GM21717 (cell line): ENCODE measurements around the gene MAPK13.
"Not testable (repeated sequence)": the region's sequence is repeated elsewhere in the genome, so short reads cannot be mapped to it uniquely, and the experiment has no call there.

Experiments
- ATAC-seq: cut with Tn5 transposase; IDR thresholded peaks from one replicate; pipeline ENCODE4 v1.9.1; 2021; ENCODE audit warnings: mild to moderate bottlenecking, moderate library complexity; ENCODE audit not compliant: unreplicated experiment

MAPK13 gene

DNA sequence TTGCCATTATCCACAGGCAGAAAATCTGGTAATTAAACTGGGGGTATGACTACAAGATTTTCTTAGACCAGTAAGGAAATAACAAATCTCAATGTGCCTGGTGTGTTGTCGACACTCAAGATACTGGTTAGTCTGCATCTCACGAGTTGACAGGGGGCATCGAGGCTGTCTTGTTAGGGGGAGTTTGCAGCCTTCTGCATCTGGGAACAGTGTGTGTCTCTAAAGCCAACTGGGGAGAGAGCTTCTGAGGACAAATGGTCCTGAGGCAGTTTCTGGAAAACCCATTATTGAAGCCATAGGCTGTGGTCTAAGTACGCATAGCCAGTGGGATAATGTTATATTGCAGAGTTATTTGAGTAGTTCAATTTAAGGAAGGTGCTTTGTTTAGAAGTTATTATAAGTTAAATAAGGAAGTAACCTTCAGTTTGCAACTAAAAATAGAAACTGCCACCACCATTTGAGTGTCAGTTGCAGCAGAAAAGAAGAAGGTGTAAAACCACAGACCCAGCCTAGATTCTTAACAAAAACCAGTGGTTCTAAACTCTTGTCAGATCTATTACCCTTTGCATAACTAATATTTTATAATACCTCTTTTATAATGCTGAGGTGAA lies 15.4 kb upstream of the MAPK13 start:
- ATAC-seq = no peak

- ATAC-seq = no peak
These were observed 14.9 kb upstream of the MAPK13 start for GRCh38 chr6:36115412-36115811.

GRCh38 chr6:36116066-36116864 lies 14.0 kb upstream of the MAPK13 start:
- ATAC-seq = no peak

DNA sequence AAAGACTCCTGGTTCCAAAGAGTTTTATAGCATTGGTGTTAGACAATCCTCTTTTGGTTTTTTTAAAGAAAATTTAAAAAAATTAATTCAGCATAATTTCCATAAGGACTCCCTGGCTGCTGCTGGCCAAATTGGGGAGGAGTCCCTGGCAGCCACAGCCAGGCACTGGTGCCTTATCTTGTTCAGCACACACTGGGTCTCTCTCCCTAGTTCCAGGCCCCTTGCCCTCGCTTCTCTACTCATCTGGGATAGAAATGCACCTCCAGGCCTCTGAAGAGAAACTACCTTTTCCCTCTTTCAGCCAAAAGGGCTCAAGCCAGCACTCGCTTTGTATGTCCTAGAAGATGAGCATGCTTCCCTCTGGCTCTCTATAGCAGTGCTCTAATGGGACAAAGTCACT lies 13.4 kb upstream of the MAPK13 start:
- ATAC-seq = no peak

- ATAC-seq = no peak
These were observed 12.4 kb upstream of the MAPK13 start for GRCh38 chr6:36117658-36118549.

DNA sequence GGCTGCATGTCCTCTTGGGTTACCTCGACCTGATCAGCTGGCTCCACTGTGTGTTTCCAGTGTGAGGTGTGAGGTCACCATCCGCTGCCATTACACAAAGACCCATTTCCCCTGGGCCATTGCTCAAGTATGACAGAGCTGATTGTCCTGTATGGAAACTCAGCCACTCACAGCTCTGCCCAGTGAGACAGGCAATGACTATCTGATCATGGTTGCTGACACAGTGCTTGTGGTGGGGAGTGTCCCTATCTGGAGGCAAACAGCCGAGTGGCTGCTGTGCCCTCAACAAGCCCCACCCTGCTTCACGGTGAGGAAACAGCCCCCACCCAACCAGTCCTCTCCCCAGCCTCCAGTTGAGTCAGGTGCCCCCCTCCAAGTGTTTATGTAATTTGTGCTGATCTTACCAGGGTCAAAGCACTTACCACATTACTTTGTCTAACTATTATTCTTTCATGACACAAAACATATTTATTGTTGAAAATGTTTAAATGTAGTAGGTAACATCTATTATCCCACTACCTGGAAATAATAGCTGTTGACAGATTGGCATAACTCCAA lies 11.7 kb upstream of the MAPK13 start:
- no peak for ATAC-seq

- no peak for ATAC-seq
These were observed 11.1 kb upstream of the MAPK13 start for GRCh38 chr6:36119209-36119608.

DNA sequence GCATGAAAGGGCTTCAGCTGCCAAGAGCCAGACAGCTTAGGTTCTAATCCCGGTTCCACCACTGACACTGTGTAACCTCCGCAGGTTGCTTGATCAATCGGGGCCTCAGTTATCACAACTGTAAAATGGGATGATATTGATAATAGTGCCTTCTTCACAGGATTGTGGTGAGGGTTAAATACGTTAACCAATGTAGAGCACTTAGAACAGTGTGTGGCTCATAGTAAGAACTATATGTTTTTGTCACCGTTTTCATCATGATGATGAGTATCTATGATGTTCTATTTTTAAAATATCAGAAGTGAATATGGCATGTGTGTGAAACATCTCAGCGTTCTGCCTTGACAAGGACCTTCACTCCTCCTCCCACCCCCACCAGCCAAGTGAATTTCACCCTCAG lies 10.3 kb upstream of the MAPK13 start:
- ATAC-seq = no peak

- no peak for ATAC-seq
These were observed 9.8 kb upstream of the MAPK13 start for GRCh38 chr6:36120539-36120938.

- ATAC-seq = no peak
These were observed 9.1 kb upstream of the MAPK13 start for GRCh38 chr6:36120979-36121786.

DNA sequence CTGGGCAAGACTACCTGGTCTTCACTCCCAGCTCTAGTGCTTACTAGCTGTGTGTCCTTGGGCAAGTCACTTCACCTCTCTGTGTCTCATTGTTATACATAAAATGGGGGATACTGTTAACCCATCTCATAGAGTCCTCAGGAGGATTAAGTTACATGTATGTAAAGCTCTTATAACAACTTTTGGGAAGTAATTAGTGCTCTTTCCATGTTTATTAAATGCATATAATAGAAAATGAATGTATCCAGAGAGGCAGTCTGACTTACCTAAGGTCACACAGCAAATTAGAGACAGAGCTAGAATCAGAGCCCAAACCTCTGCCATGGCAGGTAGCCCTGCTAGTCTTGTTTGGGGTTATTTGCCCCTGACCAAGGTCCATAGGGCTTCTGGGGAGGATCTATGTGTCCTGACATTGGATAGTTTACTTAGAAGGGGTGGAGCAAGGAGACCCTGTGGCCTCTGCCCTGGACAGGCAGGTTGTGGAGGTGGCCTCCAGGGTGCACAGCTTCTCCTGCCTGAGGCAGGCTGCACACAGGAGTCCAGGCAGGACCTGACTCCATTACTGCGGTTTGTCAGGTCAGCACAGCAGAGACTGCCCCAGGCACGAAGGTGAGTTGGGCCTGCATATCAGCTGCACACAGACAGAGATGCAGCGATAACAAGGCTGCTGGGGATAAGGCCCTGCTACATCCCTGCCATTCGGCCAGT lies 8.4 kb upstream of the MAPK13 start:
- no peak for ATAC-seq

DNA sequence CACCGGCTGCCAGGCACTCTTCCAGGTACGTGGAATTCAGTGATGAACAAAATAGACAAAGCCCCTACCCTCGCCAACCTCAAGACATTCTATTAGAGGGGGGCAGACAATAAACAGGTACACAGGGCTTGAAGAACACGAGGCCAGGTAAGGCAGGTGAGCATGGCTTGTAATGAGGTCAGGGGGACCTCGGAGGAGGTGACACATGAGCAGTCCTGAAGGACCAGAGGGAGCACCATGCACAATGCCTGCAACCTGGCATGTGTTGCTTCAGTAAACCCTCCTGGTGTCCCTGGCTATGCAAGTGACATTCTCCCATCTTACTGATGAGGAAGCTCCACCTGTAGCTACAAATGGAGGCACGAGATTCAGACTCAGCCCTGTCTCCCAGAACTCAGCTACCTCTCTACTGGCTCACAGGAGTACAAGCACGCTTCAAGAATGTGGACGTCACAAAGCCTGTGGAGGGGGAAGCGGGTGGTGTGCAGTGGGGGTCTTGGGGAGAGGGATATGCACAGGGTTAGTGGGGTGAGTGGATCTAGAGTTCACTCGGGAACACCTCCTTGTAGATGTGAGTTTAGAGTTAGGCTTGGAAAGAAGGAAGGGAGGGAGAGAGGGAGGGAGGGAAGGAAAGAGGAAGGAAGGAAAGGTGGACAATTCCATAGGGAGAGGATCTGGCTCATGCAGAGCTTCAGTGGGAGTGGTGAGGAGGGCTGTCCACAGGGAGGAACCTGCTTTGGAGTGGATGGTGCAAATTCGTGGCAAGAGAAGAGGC lies 7.6 kb upstream of the MAPK13 start:
- no peak for ATAC-seq

- ATAC-seq = peak; percentile 52
These were observed 6.8 kb upstream of the MAPK13 start for GRCh38 chr6:36123270-36124139.

DNA sequence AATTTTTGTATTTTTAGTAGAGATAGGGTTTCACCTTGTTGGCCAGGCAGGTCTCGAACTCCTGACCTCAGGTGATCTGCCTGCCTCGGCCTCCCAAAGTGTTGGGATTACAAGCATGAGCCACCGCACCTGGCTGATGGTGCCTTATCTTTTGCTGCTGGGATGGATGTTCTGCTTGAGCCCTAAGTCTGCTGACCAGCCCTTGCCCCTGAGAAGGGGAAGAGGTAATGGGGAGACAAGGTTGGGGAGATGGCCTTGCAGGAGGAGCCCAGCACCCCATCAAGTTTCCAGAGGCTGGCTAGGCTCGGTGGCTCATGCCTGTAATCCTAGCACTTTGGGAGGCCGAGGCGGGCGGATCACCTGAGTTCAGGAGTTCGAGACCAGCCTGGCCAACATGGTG lies 6.0 kb upstream of the MAPK13 start:
- ATAC-seq = not testable (repeated sequence)

DNA sequence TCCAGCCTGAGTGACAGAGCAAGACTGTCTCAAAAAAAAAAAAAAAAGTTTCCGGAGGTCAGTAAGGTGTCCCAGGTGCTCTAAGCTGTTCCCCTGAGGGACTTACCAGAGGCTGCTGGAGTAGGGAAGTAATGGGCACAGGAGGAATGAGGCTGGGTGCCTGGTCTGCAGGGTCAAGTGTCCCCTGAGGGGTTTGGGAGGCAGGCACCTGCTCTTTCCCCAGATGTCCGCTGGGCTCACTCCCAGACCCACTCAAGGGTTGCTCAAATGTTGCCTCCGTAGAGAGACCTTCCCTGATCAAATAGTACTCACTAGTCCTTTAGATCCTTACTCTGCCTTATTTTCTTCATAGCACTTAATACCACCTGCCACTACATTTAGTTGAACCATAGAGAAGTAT lies 5.4 kb upstream of the MAPK13 start:
- no peak for ATAC-seq

DNA sequence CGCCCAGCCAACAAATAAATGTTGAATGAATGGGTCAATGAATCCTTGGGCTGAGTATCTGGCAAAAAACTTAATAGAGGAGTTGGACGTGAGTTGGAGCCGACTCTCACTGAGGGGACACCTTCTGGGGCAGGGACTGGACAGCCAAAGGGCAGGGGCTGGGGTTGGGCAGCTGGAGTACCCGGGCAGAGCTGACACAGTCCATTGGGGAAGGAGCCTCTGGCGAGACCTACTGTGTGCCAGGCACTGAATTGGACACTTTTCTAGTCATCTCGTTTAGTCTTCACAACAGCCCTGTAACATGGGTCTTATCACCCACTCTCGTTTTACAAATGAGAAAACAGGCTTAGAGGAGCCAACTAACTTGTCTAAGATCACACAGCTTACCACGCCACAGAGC lies 4.7 kb upstream of the MAPK13 start:
- ATAC-seq = no peak

DNA sequence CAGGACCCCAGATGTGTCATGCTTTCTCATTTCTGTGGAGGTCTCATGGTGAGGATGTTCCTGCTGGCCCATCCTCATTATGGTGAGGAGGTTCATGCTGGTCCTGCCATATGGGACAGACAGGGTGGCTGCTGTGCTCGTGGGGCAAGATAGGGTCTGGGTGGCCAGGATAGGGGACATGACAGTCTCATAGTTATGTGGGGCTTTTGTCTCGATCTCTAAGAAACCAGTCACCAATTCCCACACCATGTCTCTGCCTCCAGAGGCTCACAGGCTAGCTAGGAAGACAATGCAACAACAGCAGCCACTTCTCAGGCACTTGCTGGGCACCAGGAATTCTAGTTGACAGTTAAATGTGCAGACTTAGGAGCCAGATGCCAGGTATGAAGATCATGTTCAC lies 4.2 kb upstream of the MAPK13 start:
- no peak for ATAC-seq
